CD4-positive, alpha-beta memory T cell (primary cell): ENCODE data around the gene SND1. TPM values are rescaled to one million over a fixed set of nuclear protein-coding genes. Genes with fewer than 3 reads are reported as not detected.

Source experiments
- CTCF ChIA-PET: fragments of 350-600 bp; sonication (Branson Sonifier 250); formaldehyde crosslinking; loops from one replicate; lab custom pipeline; 2021; ENCODE audit warnings: inconsistent platforms; ENCODE audit not compliant: partially characterized antibody; lab: Charles Lee
- POLR2A ChIA-PET: fragments of 350-600 bp; sonication (Branson Sonifier 250); formaldehyde crosslinking; loops from one replicate; lab custom pipeline; 2021; ENCODE audit not compliant: partially characterized antibody; lab: Charles Lee
- DNase-seq, 5 donors: peaks; one replicate each; pipeline versions ENCODE4 v3.0.0 to v3.0.0-alpha.2; 2020 to 2022; ENCODE audit warnings: mixed read lengths in 1 of 5
- H3K27ac ChIP-seq: one replicate; pipeline ENCODE4 v1.7.0; 2013; ENCODE audit warnings: low read depth, low read length
- H3K27me3 ChIP-seq: 2 replicates; pipeline ENCODE4 v1.7.0; 2013; ENCODE audit warnings: mild to moderate bottlenecking, low read length, moderate library complexity; ENCODE audit not compliant: insufficient read depth
- H3K36me3 ChIP-seq: 2 replicates; pipeline ENCODE4 v1.7.0; 2013; ENCODE audit warnings: mild to moderate bottlenecking, low read length, moderate library complexity; ENCODE audit not compliant: insufficient read depth
- H3K4me1 ChIP-seq: 2 replicates; pipeline ENCODE4 v1.7.0; 2013; ENCODE audit warnings: mild to moderate bottlenecking, low read length, moderate library complexity; ENCODE audit not compliant: insufficient read depth
- H3K4me3 ChIP-seq, 2 donors: one replicate each; pipeline ENCODE4 v1.7.0; 2013; ENCODE audit warnings: low read length in 2 of 2, mild to moderate bottlenecking in 1 of 2
- H3K9me3 ChIP-seq, 2 donors: one replicate each; pipeline ENCODE4 v1.7.0; 2013; ENCODE audit warnings: low read length in 2 of 2, control low read depth in 1 of 2; ENCODE audit not compliant: control insufficient read depth in 1 of 2
- H3K27ac Mint-ChIP-seq, 7 donors: one replicate each; pipeline ENCODE4 v1.8.0; 2020 to 2021; ENCODE audit warnings: mixed read lengths in 7 of 7, mild to moderate bottlenecking in 6 of 7, inconsistent platforms in 3 of 7, moderate library complexity in 3 of 7
- H3K27me3 Mint-ChIP-seq, 2 donors: one replicate each; pipeline ENCODE4 v1.8.0; 2020 to 2021; ENCODE audit warnings: mixed read lengths in 2 of 2
- H3K36me3 Mint-ChIP-seq, 2 donors: one replicate each; pipeline ENCODE4 v1.8.0; 2020 to 2021; ENCODE audit warnings: mixed read lengths in 2 of 2, inconsistent platforms in 1 of 2, mild to moderate bottlenecking in 1 of 2
- H3K4me1 Mint-ChIP-seq, 4 donors: one replicate each; pipeline ENCODE4 v1.8.0; 2020 to 2021; ENCODE audit warnings: mixed read lengths in 4 of 4, mild to moderate bottlenecking in 1 of 4
- H3K4me3 Mint-ChIP-seq, 8 donors: one replicate each; pipeline ENCODE4 v1.8.0; 2020 to 2021; ENCODE audit warnings: mixed read lengths in 8 of 8, mild to moderate bottlenecking in 7 of 8, moderate library complexity in 6 of 8, inconsistent platforms in 3 of 8
- H3K9me3 Mint-ChIP-seq, 8 donors: one replicate each; pipeline ENCODE4 v1.8.0; 2020 to 2021; ENCODE audit warnings: mixed read lengths in 8 of 8, mild to moderate bottlenecking in 5 of 8, inconsistent platforms in 3 of 8, moderate library complexity in 1 of 8
- intact Hi-C: fragments of 100-400 bp; cut with micrococcal nuclease; formaldehyde crosslinking; loops from one replicate; pipeline ENCODE4 v1.15.1; 2023
- polyA plus RNA-seq, 2 donors: library from polyadenylated mRNA; unstranded; fragments of 300-500 nt; fragmentation: Illumina TruSeq; gene quantifications; one replicate each; pipeline ENCODE4 v1.2.3, GENCODE V29; 2021
- total RNA-seq, 2 experiments: library from RNA; stranded (reverse); gene quantifications; one replicate each; pipeline ENCODE4 v1.2.3, GENCODE V29; 2021

SND1 gene
- total and polyA plus RNA-seq, 4 experiments from 2014 or later = 119 to 223 (median 171) TPM

- no peak overlapping the region for H3K27ac ChIP-seq
- DNase-seq = no peak
- ChIA-PET POLR2A (interaction anchor here (0.6 kb wide), 1 partner anchor 82 kb away, joined by 3 read pairs; no protein-coding TSS in a partner anchor), CTCF (interaction anchor here (0.7 kb wide), 1 partner anchor 233 kb away, joined by 3 read pairs; no protein-coding TSS in a partner anchor)
- no peaks in the 10 kb centered on the region for H3K27me3 ChIP-seq
- H3K27me3 Mint-ChIP-seq = peaks cover 2 to 4% of the 10 kb centered on the region in 2 donors
- H3K36me3 Mint-ChIP-seq = peaks cover 33 to 50% of the 10 kb centered on the region in 2 donors
- no peaks in the 10 kb centered on the region for H3K36me3 ChIP-seq
- no peaks in the 10 kb centered on the region for H3K9me3 Mint-ChIP-seq
- no peaks in the 10 kb centered on the region for H3K9me3 ChIP-seq
- H3K4me1 ChIP-seq = peaks cover 13% of the 10 kb centered on the region
- intact Hi-C loops = no loop called here
- H3K27ac Mint-ChIP-seq = no peak overlapping the region
- no peak overlapping the region for H3K4me3 ChIP-seq
- H3K4me1 Mint-ChIP-seq = peaks cover 4 to 33% (median 19%) of the 10 kb centered on the region in 4 donors
- H3K4me3 Mint-ChIP-seq = no peak overlapping the region
Observed at GRCh38 chr7:128025819-128026218, 373.8 kb downstream of the SND1 start.

DNA sequence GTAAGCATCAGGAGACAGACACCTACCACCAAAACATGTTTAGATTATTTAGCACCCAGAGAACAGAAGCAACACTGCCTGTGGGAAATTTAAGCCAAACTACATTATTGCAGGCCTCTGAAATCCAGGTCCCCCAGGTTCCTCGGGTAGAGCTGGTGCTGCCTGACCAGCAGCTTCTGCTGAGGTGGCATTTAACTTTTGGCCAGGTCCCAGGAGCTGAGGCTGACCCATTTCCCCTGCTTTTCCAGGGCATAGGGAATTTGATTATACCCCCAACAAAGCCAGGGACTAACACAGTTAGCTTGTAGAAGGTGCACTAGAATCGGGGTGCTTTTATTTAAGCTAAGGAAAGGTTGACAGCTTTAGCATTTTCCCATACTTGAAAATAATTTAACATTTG, 374.6 kb downstream of the SND1 start:
- H3K27me3 ChIP-seq = no peaks in the 10 kb centered on the region
- H3K4me3 ChIP-seq = no peak overlapping the region
- no peak for DNase-seq
- peaks cover 13% of the 10 kb centered on the region for H3K4me1 ChIP-seq
- H3K9me3 ChIP-seq = no peaks in the 10 kb centered on the region
- Mint-ChIP-seq H3K4me3 (no peak overlapping the region), H3K4me1 (peaks cover 4 to 33% (median 19%) of the 10 kb centered on the region in 4 donors), H3K27ac (no peak overlapping the region), H3K9me3 (no peaks in the 10 kb centered on the region), H3K36me3 (peaks cover 26 to 42% of the 10 kb centered on the region in 2 donors), H3K27me3 (peaks cover 2 to 4% of the 10 kb centered on the region in 2 donors)
- intact Hi-C loops = no loop called here
- H3K27ac ChIP-seq = no peak overlapping the region
- CTCF ChIA-PET = interaction anchor here (0.7 kb wide), 1 partner anchor 234 kb away, joined by 3 read pairs; no protein-coding TSS in a partner anchor
- POLR2A ChIA-PET = interaction anchor here (0.6 kb wide), 1 partner anchor 81 kb away, joined by 3 read pairs; no protein-coding TSS in a partner anchor
- H3K36me3 ChIP-seq = no peaks in the 10 kb centered on the region

- POLR2A ChIA-PET = no interaction called here
- Mint-ChIP-seq H3K4me3 (no peak overlapping the region), H3K27me3 (peaks cover 2 to 5% of the 10 kb centered on the region in 2 donors), H3K27ac (peak overlapping the region in 1 of 7 donors; percentile 32), H3K36me3 (peaks cover 25 to 36% of the 10 kb centered on the region in 2 donors), H3K4me1 (peaks cover 6 to 38% (median 19%) of the 10 kb centered on the region in 4 donors), H3K9me3 (peaks cover 0 to 2% (median 0%) of the 10 kb centered on the region in 8 donors)
- CTCF ChIA-PET = no interaction called here
- Histone ChIP-seq H3K36me3 (no peaks in the 10 kb centered on the region), H3K4me1 (peaks cover 13% of the 10 kb centered on the region), H3K27ac (no peak overlapping the region), H3K4me3 (no peak overlapping the region), H3K9me3 (no peaks in the 10 kb centered on the region), H3K27me3 (no peaks in the 10 kb centered on the region)
- intact Hi-C loops = no loop called here
- no peak for DNase-seq
Observed at GRCh38 chr7:128027485-128027980, 375.5 kb downstream of the SND1 start.

- H3K4me3 Mint-ChIP-seq = peak overlapping the region; percentile 21 to 76 (median 70)
Observed at GRCh38 chr7:128029405-128029995, 377.5 kb downstream of the SND1 start.

DNA sequence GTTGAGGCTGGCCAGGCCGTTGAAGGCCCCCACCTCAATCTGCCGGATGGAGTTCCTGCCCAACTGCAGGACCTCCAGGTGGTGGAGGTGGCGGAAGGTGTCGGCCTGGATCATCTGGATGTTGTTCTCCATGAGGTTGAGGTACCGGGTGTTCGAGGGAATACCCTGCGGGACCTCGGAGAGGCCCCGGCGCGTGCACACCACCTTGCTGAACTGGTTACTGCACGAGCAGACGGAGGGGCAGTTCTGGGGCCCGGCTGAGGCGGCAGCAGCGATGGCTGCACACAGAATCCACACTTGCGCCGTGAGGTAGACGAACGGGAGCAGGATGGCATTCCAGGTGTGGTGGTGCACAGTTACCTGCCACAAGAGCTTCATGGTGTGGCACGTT, 378.3 kb downstream of the SND1 start:
- Histone ChIP-seq H3K27me3 (no peaks in the 10 kb centered on the region), H3K9me3 (no peaks in the 10 kb centered on the region), H3K36me3 (peaks cover 3% of the 10 kb centered on the region), H3K27ac (no peak overlapping the region), H3K4me3 (no peak overlapping the region), H3K4me1 (peaks cover 13% of the 10 kb centered on the region)
- Mint-ChIP-seq H3K9me3 (peaks cover 0 to 2% (median 0%) of the 10 kb centered on the region in 8 donors), H3K27me3 (peaks cover 2 to 5% of the 10 kb centered on the region in 2 donors), H3K4me1 (peaks cover 6 to 35% (median 23%) of the 10 kb centered on the region in 4 donors), H3K4me3 (peak overlapping the region; percentile 59 to 79 (median 70)), H3K27ac (peak overlapping the region in 2 of 7 donors; percentile 7 to 57), H3K36me3 (peaks cover 16 to 33% of the 10 kb centered on the region in 2 donors)
- intact Hi-C loops = no loop called here
- CTCF ChIA-PET = no interaction called here
- POLR2A ChIA-PET = no interaction called here
- no peak for DNase-seq

More at GRCh38 chr7:128029405-128029995, 377.5 kb downstream of the SND1 start:
- POLR2A ChIA-PET = no interaction called here
- no peaks in the 10 kb centered on the region for H3K27me3 ChIP-seq
- Mint-ChIP-seq H3K27ac (no peak overlapping the region), H3K36me3 (peaks cover 18 to 33% of the 10 kb centered on the region in 2 donors), H3K27me3 (peaks cover 2 to 5% of the 10 kb centered on the region in 2 donors), H3K4me1 (peaks cover 6 to 38% (median 24%) of the 10 kb centered on the region in 4 donors), H3K9me3 (peaks cover 0 to 2% (median 0%) of the 10 kb centered on the region in 8 donors)
- no peaks in the 10 kb centered on the region for H3K9me3 ChIP-seq
- H3K4me1 ChIP-seq = peaks cover 13% of the 10 kb centered on the region
- H3K27ac ChIP-seq = no peak overlapping the region
- H3K4me3 ChIP-seq = no peak overlapping the region
- no peak for DNase-seq
- no peaks in the 10 kb centered on the region for H3K36me3 ChIP-seq
- intact Hi-C loops = no loop called here
- CTCF ChIA-PET = no interaction called here

GRCh38 chr7:128030654-128031611, 378.9 kb downstream of the SND1 start, which contains the start of gene LRRC4:
TSS of gene LRRC4 (minus strand) at chr7:128031437. CDS start at chr7:128030640, 797 bp downstream.
- Histone ChIP-seq H3K4me1 (peaks cover 13% of the 10 kb centered on the region), H3K4me3 (peak within 1 kb of the TSS in 1 of 2 donors; percentile 24), H3K27me3 (no peaks in the 10 kb centered on the region), H3K27ac (no peak within 1 kb of the TSS), H3K9me3 (no peaks in the 10 kb centered on the region), H3K36me3 (peaks cover 3% of the 10 kb centered on the region)
- Mint-ChIP-seq H3K4me1 (peaks cover 6 to 35% (median 21%) of the 10 kb centered on the region in 4 donors), H3K36me3 (peaks cover 16 to 26% of the 10 kb centered on the region in 2 donors), H3K27ac (peak within 1 kb of the TSS in 5 of 7 donors; percentile 18 to 91 (median 64)), H3K27me3 (peaks cover 2 to 5% of the 10 kb centered on the region in 2 donors), H3K4me3 (peak within 1 kb of the TSS; percentile 89 to 97 (median 92)), H3K9me3 (peaks cover 0 to 2% (median 0%) of the 10 kb centered on the region in 8 donors)
- peak in 3 of 5 donors; percentile 12 to 20 (median 17) for DNase-seq
- intact Hi-C loops = no loop called here
- ChIA-PET CTCF (no interaction called here), POLR2A (interaction anchor here (0.7 to 1.1 kb wide), 2 partner anchors 10 to 78 kb away, joined by 3 to 5 read pairs; no protein-coding TSS in a partner anchor)
